ENCODE results near the gene MAP3K20.

The MAP3K20 gene

GRCh38 chr2:173077506-173078177, 2.0 kb downstream of the MAP3K20 start:
- no peak for DNase-seq (ENCODE audit: low spot score)
- TF ChIP-seq CTCF (IDR thresholded peaks at IDR 0.05; ENCODE audit: extremely low read depth, missing control alignments), result no peak

GRCh38 chr2:173079141-173079540, 3.5 kb downstream of the MAP3K20 start:
- DNase-seq (ENCODE audit: low spot score), result no peak
- no peak for TF ChIP-seq CTCF (IDR thresholded peaks at IDR 0.05; ENCODE audit: extremely low read depth, missing control alignments)

- TF ChIP-seq CTCF (IDR thresholded peaks at IDR 0.05; ENCODE audit: extremely low read depth, missing control alignments), result no peak
- DNase-seq (ENCODE audit: low spot score), result no peak
Observed at GRCh38 chr2:173079973-173080860, 4.6 kb downstream of the MAP3K20 start.

- no peak for TF ChIP-seq CTCF (IDR thresholded peaks at IDR 0.05; ENCODE audit: extremely low read depth, missing control alignments)
- no peak for DNase-seq (ENCODE audit: low spot score)
Observed at GRCh38 chr2:173086518-173087213, 11.0 kb downstream of the MAP3K20 start.

- TF ChIP-seq CTCF (IDR thresholded peaks at IDR 0.05; ENCODE audit: extremely low read depth, missing control alignments), result no peak
- no peak for DNase-seq (ENCODE audit: low spot score)
Observed at GRCh38 chr2:173087214-173087581, 11.6 kb downstream of the MAP3K20 start.

- DNase-seq (ENCODE audit: low spot score), result no peak
- no peak for TF ChIP-seq CTCF (IDR thresholded peaks at IDR 0.05; ENCODE audit: extremely low read depth, missing control alignments)
Observed at GRCh38 chr2:173087793-173088496, 12.3 kb downstream of the MAP3K20 start.

Measured in GM20000 (cell line).